COLO668 (cell line): ENCODE results near the gene ZNF573.

ENCODE experiments used
- DNase-seq: peaks from one replicate; lab custom pipeline; 2025; ENCODE audit not compliant: unreplicated experiment; lab: John Stamatoyannopoulos, UW

ZNF573 gene

DNA sequence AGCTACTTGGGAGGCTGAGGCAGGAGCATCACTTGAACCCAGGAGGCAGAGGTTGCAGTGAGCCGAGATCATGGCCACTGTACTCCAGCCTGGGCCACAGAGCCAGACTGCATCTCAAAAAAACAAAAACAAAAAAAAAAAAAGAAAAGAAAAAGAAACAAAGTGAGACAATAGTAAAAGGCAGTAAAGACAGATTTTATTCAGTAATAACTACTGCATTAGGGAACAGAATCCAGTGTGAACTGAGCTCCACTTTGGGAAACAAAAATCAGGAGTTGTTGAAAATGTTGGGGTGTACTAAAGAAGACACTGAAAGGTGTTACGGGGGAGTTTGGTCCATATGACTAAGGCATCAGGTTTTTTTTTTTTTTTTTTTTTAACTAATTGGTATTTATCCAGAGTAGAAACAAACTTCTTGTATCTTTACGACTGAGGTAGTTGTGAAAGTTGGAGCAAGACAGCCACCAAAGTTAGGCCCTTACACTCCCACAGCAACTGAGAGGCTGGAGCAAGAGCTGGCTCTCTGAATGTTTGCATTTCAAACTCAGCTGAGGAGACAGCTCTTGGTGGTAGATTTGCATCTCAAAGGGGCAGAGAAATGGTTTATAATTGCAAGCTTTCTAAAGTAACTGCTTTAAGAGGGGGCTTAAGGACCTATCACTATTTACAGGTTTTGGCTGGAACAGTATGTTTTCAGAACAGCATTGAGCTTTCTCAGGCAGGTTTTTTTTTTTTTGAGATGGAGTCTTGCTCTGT lies 84.1 kb downstream of the ZNF573 start:
- no peak for DNase-seq

GRCh38 chr19:37692956-37693620 lies 86.3 kb downstream of the ZNF573 start:
- no peak for DNase-seq

GRCh38 chr19:37691881-37692504 lies 87.4 kb downstream of the ZNF573 start:
- no peak for DNase-seq
